ENCODE data around the gene NOLC1. TPM values are rescaled to one million over a fixed set of nuclear protein-coding genes. Genes with fewer than 3 reads are reported as not detected.

NOLC1 gene
- total and polyA plus RNA-seq, 10 of the 15 experiments (the other 5 are each of a cell fraction or from before 2014, with no cell fraction given), result 91.7 to 244 (median 128) TPM

- 45% methylated on average over 3 of the region's 3 CpGs for WGBS (ENCODE audit: insufficient coverage, insufficient replicate concordance, low lambda C conversion rate, missing lambda C conversion rate)
- ChIA-PET RAD21 (ENCODE audit: unreplicated experiment) (interaction anchor here (1.2 to 1.7 kb wide), 2 partner anchors 15 to 18 kb away, joined by 5 read pairs; partner anchors contain the start of gene ELOVL3), SMC1A (ENCODE audit: uncharacterized antibody, unreplicated experiment) (interaction anchor here (0.8 to 1.5 kb wide), 5 partner anchors 23 to 135 kb away, joined by 3 to 4 read pairs (median 3); no protein-coding TSS in a partner anchor), CTCF (interaction anchor here (0.7 to 2.7 kb wide), 6 partner anchors 18 to 292 kb away, joined by 3 to 14 read pairs (median 4); partner anchors contain the start of gene SUFU), POLR2A (no interaction called here)
- peak; percentile 92 for ATAC-seq
- intact Hi-C loops (cut with micrococcal nuclease; ENCODE audit: unreplicated experiment), result no loop called here
- TF ChIP-seq HSF1 (IDR thresholded peaks at IDR 0.05; ENCODE audit: low read depth, low read length), result no peak
- TF ChIP-seq BHLHE40 (IDR thresholded peaks at IDR 0.05; ENCODE audit: borderline replicate concordance in 1 of 2, low read depth in 2 of 2, low read length in 1 of 2), result no peak
- TF ChIP-seq ZNF207 (IDR thresholded peaks at IDR 0.05; ENCODE audit: borderline replicate concordance), result no peak
- peak; percentile 59 for TF ChIP-seq RUNX3 (IDR thresholded peaks at IDR 0.05; ENCODE audit: low read length)
- TF ChIP-seq MTA2 (IDR thresholded peaks at IDR 0.05; ENCODE audit: low read depth), result peak; percentile 37; the same call in 1 of the 2 replicates
- no peak for DNase-seq (ENCODE audit: low read depth, low spot score)
- Histone ChIP-seq H3K79me2 (ENCODE audit: control insufficient read depth, insufficient read depth, low read length) (no peaks in the 10 kb centered on the region), H3K4me3 (no peak overlapping the region), H3K27me3 (replicated peaks in 1 of 2; ENCODE audit: control insufficient read depth in 2 of 2, insufficient read depth in 2 of 2, low read length in 1 of 2) (no peaks in the 10 kb centered on the region), H3K4me1 (ENCODE audit: control insufficient read depth, insufficient read depth, low read length) (no peaks in the 10 kb centered on the region; the same call in 1 of the 2 replicates), H3K27ac (ENCODE audit: control insufficient read depth, insufficient read depth) (no peak overlapping the region), H3K9ac (ENCODE audit: control insufficient read depth, insufficient read depth, low read length) (no peak overlapping the region), H3K4me2 (ENCODE audit: control insufficient read depth, insufficient read depth) (no peak overlapping the region; the same call in 1 of the 2 replicates), H4K20me1 (ENCODE audit: control insufficient read depth, insufficient read depth) (no peaks in the 10 kb centered on the region), H3K9me3 (replicated peaks; ENCODE audit: control insufficient read depth, insufficient read depth, low read length) (no peaks in the 10 kb centered on the region), H2AFZ (ENCODE audit: control insufficient read depth, low read depth, low read length) (no peak overlapping the region), H3K36me3 (ENCODE audit: control insufficient read depth in 2 of 2, insufficient read depth in 2 of 2, low read length in 1 of 2) (no peaks in the 10 kb centered on the region)
- BruUV-seq (replicated peaks), result no TSS peak
- in situ Hi-C loops (cut with MboI), result no loop called here
- FAIRE-seq, result no peak
These were observed 59.6 kb downstream of the NOLC1 start for GRCh38 chr10:102211615-102212299.

Other genes with a start within 250 kb of the NOLC1 start
Only the 7 nearest of the 8 such genes appear.
- gene ARMH3, start 96.2 kb upstream of the NOLC1 start, total RNA-seq (2014; rRNA removed), result 18.1 and 18.2 TPM in 2 replicates
- 14.6 and 15.2 TPM in 2 replicates for gene ARMH3, start 96.2 kb upstream of the NOLC1 start, total RNA-seq (2014; rRNA removed; fragmentation: Illumina TruSeq; extraction: Trizol)
- gene ARMH3, start 96.2 kb upstream of the NOLC1 start, total RNA-seq (2021), result 23.3 and 23.5 TPM in 2 replicates
- gene ARMH3, start 96.2 kb upstream of the NOLC1 start, polyA plus RNA-seq (2011; rRNA removed), result 29.8 and 33.0 TPM in 2 replicates
- 22.4 and 22.7 TPM in 2 replicates for gene ARMH3, start 96.2 kb upstream of the NOLC1 start, polyA plus RNA-seq (2014; fragmentation: Illumina TruSeq; extraction: Trizol)
- gene ARMH3, start 96.2 kb upstream of the NOLC1 start, polyA plus RNA-seq (2014; fragmentation: Nextera tagmentation; extraction: Ambion mirVana), result 10 to 100 TPM; 13.6 to 14.0 TPM
- 21.5 and 22.1 TPM in 2 replicates for gene ARMH3, start 96.2 kb upstream of the NOLC1 start, polyA plus RNA-seq (2014; rRNA removed)
- 10 to 100 TPM; 13.0 to 14.2 TPM for gene ARMH3, start 96.2 kb upstream of the NOLC1 start, polyA plus RNA-seq (2016; fragmentation: Nextera tagmentation; extraction: Ambion mirVana)
- 22.1 and 27.2 TPM in 2 replicates for gene HPS6, start 87.0 kb upstream of the NOLC1 start, total RNA-seq (2014; rRNA removed)
- gene HPS6, start 87.0 kb upstream of the NOLC1 start, total RNA-seq (2014; rRNA removed; fragmentation: Illumina TruSeq; extraction: Trizol), result 9.2 and 9.8 TPM in 2 replicates
- gene HPS6, start 87.0 kb upstream of the NOLC1 start, total RNA-seq (2021), result 28.0 and 30.2 TPM in 2 replicates
- gene HPS6, start 87.0 kb upstream of the NOLC1 start, polyA plus RNA-seq (2011; rRNA removed), result 2.5 and 5.3 TPM in 2 replicates
- gene HPS6, start 87.0 kb upstream of the NOLC1 start, polyA plus RNA-seq (2014; fragmentation: Illumina TruSeq; extraction: Trizol), result 2.5 and 7.1 TPM in 2 replicates
- gene HPS6, start 87.0 kb upstream of the NOLC1 start, polyA plus RNA-seq (2014; fragmentation: Nextera tagmentation; extraction: Ambion mirVana), result 1 to 10 TPM; 1.4 to 2.8 TPM
- 14.1 and 18.7 TPM in 2 replicates for gene HPS6, start 87.0 kb upstream of the NOLC1 start, polyA plus RNA-seq (2014; rRNA removed)
- 10 to 100 TPM; 16.3 to 20.7 TPM for gene HPS6, start 87.0 kb upstream of the NOLC1 start, polyA plus RNA-seq (2016; fragmentation: Nextera tagmentation; extraction: Ambion mirVana)
- gene LDB1, start 32.0 kb upstream of the NOLC1 start, total RNA-seq (2014; rRNA removed), result 34.6 and 37.7 TPM in 2 replicates
- 35.6 and 36.0 TPM in 2 replicates for gene LDB1, start 32.0 kb upstream of the NOLC1 start, total RNA-seq (2014; rRNA removed; fragmentation: Illumina TruSeq; extraction: Trizol)
- gene LDB1, start 32.0 kb upstream of the NOLC1 start, total RNA-seq (2021), result 45.6 and 51.1 TPM in 2 replicates
- gene LDB1, start 32.0 kb upstream of the NOLC1 start, polyA plus RNA-seq (2011; rRNA removed), result 64.9 and 71.5 TPM in 2 replicates
- gene LDB1, start 32.0 kb upstream of the NOLC1 start, polyA plus RNA-seq (2014; fragmentation: Illumina TruSeq; extraction: Trizol), result 27.0 and 45.4 TPM in 2 replicates
- 1 to 10 TPM; 1.7 to 2.3 TPM for gene LDB1, start 32.0 kb upstream of the NOLC1 start, polyA plus RNA-seq (2014; fragmentation: Nextera tagmentation; extraction: Ambion mirVana)
- 59.9 and 61.0 TPM in 2 replicates for gene LDB1, start 32.0 kb upstream of the NOLC1 start, polyA plus RNA-seq (2014; rRNA removed)
- gene LDB1, start 32.0 kb upstream of the NOLC1 start, polyA plus RNA-seq (2016; fragmentation: Nextera tagmentation; extraction: Ambion mirVana), result 1 to 10 TPM; 4.7 to 5.6 TPM
- 23.4 and 25.1 TPM in 2 replicates for gene PPRC1, start 19.3 kb upstream of the NOLC1 start, total RNA-seq (2014; rRNA removed)
- gene PPRC1, start 19.3 kb upstream of the NOLC1 start, total RNA-seq (2014; rRNA removed; fragmentation: Illumina TruSeq; extraction: Trizol), result 18.7 and 19.2 TPM in 2 replicates
- gene PPRC1, start 19.3 kb upstream of the NOLC1 start, total RNA-seq (2021), result 59.6 and 69.8 TPM in 2 replicates
- gene PPRC1, start 19.3 kb upstream of the NOLC1 start, polyA plus RNA-seq (2011; rRNA removed), result 9.6 and 22.3 TPM in 2 replicates
- gene PPRC1, start 19.3 kb upstream of the NOLC1 start, polyA plus RNA-seq (2014; fragmentation: Illumina TruSeq; extraction: Trizol), result 42.1 and 55.9 TPM in 2 replicates
- gene PPRC1, start 19.3 kb upstream of the NOLC1 start, polyA plus RNA-seq (2014; fragmentation: Nextera tagmentation; extraction: Ambion mirVana), result 10 to 100 TPM; 13.1 to 15.2 TPM
- gene PPRC1, start 19.3 kb upstream of the NOLC1 start, polyA plus RNA-seq (2014; rRNA removed), result 44.1 and 54.3 TPM in 2 replicates
- 10 to 100 TPM; 39.6 to 40.6 TPM for gene PPRC1, start 19.3 kb upstream of the NOLC1 start, polyA plus RNA-seq (2016; fragmentation: Nextera tagmentation; extraction: Ambion mirVana)
- 0.11 TPM in 1 of 2 replicates, not detected in the other for gene ELOVL3, start 73.9 kb downstream of the NOLC1 start, total RNA-seq (2014; rRNA removed)
- gene ELOVL3, start 73.9 kb downstream of the NOLC1 start, total RNA-seq (2014; rRNA removed; fragmentation: Illumina TruSeq; extraction: Trizol), result not detected in 2 replicates
- gene ELOVL3, start 73.9 kb downstream of the NOLC1 start, total RNA-seq (2021), result not detected in 2 replicates
- gene ELOVL3, start 73.9 kb downstream of the NOLC1 start, polyA plus RNA-seq (2011; rRNA removed), result 0.09 and 0.10 TPM in 2 replicates
- not detected in 2 replicates for gene ELOVL3, start 73.9 kb downstream of the NOLC1 start, polyA plus RNA-seq (2014; fragmentation: Illumina TruSeq; extraction: Trizol)
- not detected for gene ELOVL3, start 73.9 kb downstream of the NOLC1 start, polyA plus RNA-seq (2014; fragmentation: Nextera tagmentation; extraction: Ambion mirVana)
- 0.09 TPM in 1 of 2 replicates, not detected in the other for gene ELOVL3, start 73.9 kb downstream of the NOLC1 start, polyA plus RNA-seq (2014; rRNA removed)
- under 1 TPM in 1 of 2 experiments, not detected in 1; 0.18 TPM for gene ELOVL3, start 73.9 kb downstream of the NOLC1 start, polyA plus RNA-seq (2016; fragmentation: Nextera tagmentation; extraction: Ambion mirVana)
- gene PITX3, start 89.1 kb downstream of the NOLC1 start, total RNA-seq (2014; rRNA removed), result not detected in 2 replicates
- gene PITX3, start 89.1 kb downstream of the NOLC1 start, total RNA-seq (2014; rRNA removed; fragmentation: Illumina TruSeq; extraction: Trizol), result not detected in 2 replicates
- not detected in 2 replicates for gene PITX3, start 89.1 kb downstream of the NOLC1 start, total RNA-seq (2021)
- gene PITX3, start 89.1 kb downstream of the NOLC1 start, polyA plus RNA-seq (2011; rRNA removed), result not detected in 2 replicates
- gene PITX3, start 89.1 kb downstream of the NOLC1 start, polyA plus RNA-seq (2014; fragmentation: Illumina TruSeq; extraction: Trizol), result not detected in 2 replicates
- not detected for gene PITX3, start 89.1 kb downstream of the NOLC1 start, polyA plus RNA-seq (2014; fragmentation: Nextera tagmentation; extraction: Ambion mirVana)
- not detected in 2 replicates for gene PITX3, start 89.1 kb downstream of the NOLC1 start, polyA plus RNA-seq (2014; rRNA removed)
- gene PITX3, start 89.1 kb downstream of the NOLC1 start, polyA plus RNA-seq (2016; fragmentation: Nextera tagmentation; extraction: Ambion mirVana), result not detected
- 21.4 and 23.0 TPM in 2 replicates for gene GBF1, start 93.1 kb downstream of the NOLC1 start, total RNA-seq (2014; rRNA removed)
- 13.3 and 13.8 TPM in 2 replicates for gene GBF1, start 93.1 kb downstream of the NOLC1 start, total RNA-seq (2014; rRNA removed; fragmentation: Illumina TruSeq; extraction: Trizol)
- 38.8 and 42.0 TPM in 2 replicates for gene GBF1, start 93.1 kb downstream of the NOLC1 start, total RNA-seq (2021)
- 6.5 and 20.7 TPM in 2 replicates for gene GBF1, start 93.1 kb downstream of the NOLC1 start, polyA plus RNA-seq (2011; rRNA removed)
- 25.5 and 30.4 TPM in 2 replicates for gene GBF1, start 93.1 kb downstream of the NOLC1 start, polyA plus RNA-seq (2014; fragmentation: Illumina TruSeq; extraction: Trizol)
- 1 to 10 TPM in 1 of 2 experiments, under 1 TPM in 1; 0.82 to 1.2 TPM for gene GBF1, start 93.1 kb downstream of the NOLC1 start, polyA plus RNA-seq (2014; fragmentation: Nextera tagmentation; extraction: Ambion mirVana)
- gene GBF1, start 93.1 kb downstream of the NOLC1 start, polyA plus RNA-seq (2014; rRNA removed), result 19.6 and 24.3 TPM in 2 replicates
- gene GBF1, start 93.1 kb downstream of the NOLC1 start, polyA plus RNA-seq (2016; fragmentation: Nextera tagmentation; extraction: Ambion mirVana), result 10 to 100 TPM; 29.5 to 35.6 TPM